ENCODE data around the gene RPS13. TPM values are rescaled to one million over a fixed set of nuclear protein-coding genes. Genes with fewer than 3 reads are reported as not detected.
A peak's percentile ranks its signal among the peaks of the same experiment; 100 is the strongest.
"Not testable (repeated sequence)": the region's sequence is repeated elsewhere in the genome, so short reads cannot be mapped to it uniquely, and the experiment has no call there.

The RPS13 gene
- total RNA-seq (2014; rRNA removed; shearing (Covaris generic)) (597 and 754 TPM in 2 replicates), polyA plus RNA-seq (2016; fragmentation: Nextera tagmentation; extraction: Ambion mirVana) (774 and 831 TPM in 2 replicates)

DNA sequence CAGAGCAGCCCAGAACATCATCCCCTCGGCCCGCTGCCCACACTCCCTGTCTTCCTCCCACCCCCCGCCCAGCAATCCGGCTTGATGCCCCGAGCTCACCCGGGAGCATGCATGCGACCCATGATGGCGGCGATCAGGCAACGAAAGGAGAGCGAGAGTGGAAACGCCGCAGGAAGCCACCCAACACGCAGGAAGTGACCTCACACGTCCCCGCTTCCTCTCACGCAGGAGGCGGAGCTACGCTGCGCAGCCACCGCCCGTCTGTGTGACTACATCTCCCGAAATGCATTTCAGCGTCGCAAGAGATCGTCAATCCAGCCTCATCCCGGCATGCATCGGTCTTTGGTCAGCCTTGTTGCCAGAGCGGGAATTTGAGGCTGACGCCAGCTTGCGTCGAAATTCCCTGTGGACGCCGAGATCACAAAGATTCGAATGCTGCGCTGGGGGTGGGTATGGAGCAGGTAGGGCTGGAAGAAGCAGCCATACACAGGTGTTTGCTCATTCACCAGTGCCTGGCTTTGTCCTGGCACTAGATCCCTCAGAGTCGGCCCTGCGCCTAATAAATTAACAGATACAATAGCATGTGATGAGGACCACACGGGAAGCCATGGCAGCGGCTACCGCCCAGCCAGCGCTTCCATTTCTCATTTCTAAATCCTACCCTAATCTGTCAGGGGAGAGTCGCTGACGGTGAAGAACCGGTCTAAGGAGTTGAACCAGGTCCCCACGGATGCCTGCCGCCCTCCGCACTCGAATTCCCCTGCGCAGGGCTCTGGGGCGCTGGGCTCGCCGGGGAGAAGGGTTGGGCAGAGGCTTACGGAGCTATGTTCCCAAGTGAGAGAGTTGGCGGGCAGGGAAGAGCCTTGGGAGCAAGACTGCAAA lies at the start of gene RPS13:
Gene RPS13, minus strand, starts transcription at position 148 of the 882 bp plus-strand sequence. Its CDS starts 26 bp downstream, at position 122.
- Histone ChIP-seq H3K27me3 (replicated peaks; ENCODE audit: insufficient read depth) (no peaks in the 10 kb centered on the region), H3K9me2 (ENCODE audit: insufficient read depth) (no peaks in the 10 kb centered on the region), H3K4me2 (ENCODE audit: unreplicated experiment) (peak within 1 kb of the TSS; percentile 95), H3K27ac (peak within 1 kb of the TSS; percentile 80), H3K4me3 (peak within 1 kb of the TSS; percentile 93), H3K79me2 (ENCODE audit: insufficient read depth) (peaks cover 34% of the 10 kb centered on the region), H3K36me3 (ENCODE audit: low read depth) (peaks cover 34% of the 10 kb centered on the region), H4K20me1 (ENCODE audit: insufficient read depth) (no peaks in the 10 kb centered on the region), H3K4me1 (ENCODE audit: insufficient read depth) (peaks cover 21% of the 10 kb centered on the region), H3F3A (ENCODE audit: insufficient read depth) (peaks cover 37% of the 10 kb centered on the region), H3K9me3 (ENCODE audit: low read depth) (no peaks in the 10 kb centered on the region), H3K9ac (peak within 1 kb of the TSS; percentile 97), H2AFZ (peak within 1 kb of the TSS; percentile 99)
- 1% methylated on average over 50 to 55 of the region's 55 CpGs for WGBS, 2 experiments (ENCODE audit: low coverage in 1 of 2, low lambda C conversion rate in 2 of 2, missing lambda C conversion rate in 2 of 2)
- in situ Hi-C loops (cut with MboI) = no loop called here
- TF ChIP-seq EZH2 (IDR thresholded peaks at IDR 0.05; ENCODE audit: insufficient read depth, poor library complexity, severe bottlenecking) = no peak
- no peak for TF ChIP-seq EZH2phosphoT487 (IDR thresholded peaks at IDR 0.05; ENCODE audit: insufficient read depth, low read depth)
- peak; percentile 100 for DNase-seq

DNA sequence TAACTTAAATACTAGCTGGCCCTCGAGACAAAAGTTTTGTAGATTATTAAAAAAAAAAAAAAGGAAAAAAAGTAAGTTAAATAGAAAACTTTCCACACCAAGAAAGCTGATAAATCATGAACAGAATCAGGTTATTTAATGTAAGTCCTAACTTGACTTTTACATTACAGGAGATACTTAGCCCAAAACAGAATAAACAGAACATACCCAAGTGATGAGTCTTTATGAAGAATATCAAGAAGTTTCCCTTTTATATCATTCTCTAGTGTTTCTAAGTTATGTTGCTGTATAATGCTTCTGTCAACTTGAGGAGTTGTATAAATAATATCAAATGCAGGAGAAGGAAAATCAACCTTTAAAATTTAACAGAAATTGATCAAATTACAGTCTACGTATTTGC lies 44.5 kb upstream of the RPS13 start:
- H3F3A ChIP-seq (ENCODE audit: insufficient read depth) = no peaks in the 10 kb centered on the region
- 93 to 98% methylated on average over 2 of the region's 2 CpGs for WGBS, 2 experiments (ENCODE audit: low coverage in 1 of 2, low lambda C conversion rate in 2 of 2, missing lambda C conversion rate in 2 of 2)
- peaks cover 31% of the 10 kb centered on the region for H3K36me3 ChIP-seq (ENCODE audit: low read depth)
- H3K9ac ChIP-seq = no peak overlapping the region
- no peaks in the 10 kb centered on the region for H3K27me3 ChIP-seq (replicated peaks; ENCODE audit: insufficient read depth)
- TF ChIP-seq EZH2phosphoT487 (IDR thresholded peaks at IDR 0.05; ENCODE audit: insufficient read depth, low read depth) = no peak
- no peak for TF ChIP-seq EZH2 (IDR thresholded peaks at IDR 0.05; ENCODE audit: insufficient read depth, poor library complexity, severe bottlenecking)
- no peaks in the 10 kb centered on the region for H3K9me3 ChIP-seq (ENCODE audit: low read depth)
- in situ Hi-C loops (cut with MboI) = no loop called here
- no peaks in the 10 kb centered on the region for H3K4me1 ChIP-seq (ENCODE audit: insufficient read depth)
- no peak overlapping the region for H3K27ac ChIP-seq
- no peak overlapping the region for H3K4me3 ChIP-seq
- no peak overlapping the region for H3K4me2 ChIP-seq (ENCODE audit: unreplicated experiment)
- no peaks in the 10 kb centered on the region for H3K9me2 ChIP-seq (ENCODE audit: insufficient read depth)
- no peaks in the 10 kb centered on the region for H4K20me1 ChIP-seq (ENCODE audit: insufficient read depth)
- H2AFZ ChIP-seq = no peak overlapping the region
- no peak for DNase-seq
- no peaks in the 10 kb centered on the region for H3K79me2 ChIP-seq (ENCODE audit: insufficient read depth)

DNA sequence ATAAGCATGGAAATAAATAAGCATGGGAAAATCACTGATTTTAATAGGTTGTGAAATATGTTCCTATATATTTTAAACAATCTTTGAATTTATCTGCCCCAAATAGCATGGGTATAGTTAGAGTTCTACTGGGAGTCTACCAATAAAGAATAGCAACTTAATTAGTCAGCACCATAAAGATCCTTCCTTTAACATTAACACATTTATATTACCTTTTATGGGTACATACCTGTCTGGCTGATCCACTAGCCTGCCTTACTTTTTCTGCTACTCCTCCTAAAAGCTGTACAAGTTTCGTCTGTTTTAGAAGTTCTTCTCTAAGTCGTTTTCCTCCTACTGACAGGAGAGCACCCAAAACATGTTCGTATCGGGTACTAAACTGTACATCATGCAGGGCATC lies 39.8 kb upstream of the RPS13 start:
- H2AFZ ChIP-seq = no peak overlapping the region
- no peaks in the 10 kb centered on the region for H4K20me1 ChIP-seq (ENCODE audit: insufficient read depth)
- no peaks in the 10 kb centered on the region for H3K27me3 ChIP-seq (replicated peaks; ENCODE audit: insufficient read depth)
- no peaks in the 10 kb centered on the region for H3K4me1 ChIP-seq (ENCODE audit: insufficient read depth)
- no peaks in the 10 kb centered on the region for H3K9me2 ChIP-seq (ENCODE audit: insufficient read depth)
- in situ Hi-C loops (cut with MboI) = no loop called here
- H3K27ac ChIP-seq = no peak overlapping the region
- no peak overlapping the region for H3K4me2 ChIP-seq (ENCODE audit: unreplicated experiment)
- no peaks in the 10 kb centered on the region for H3K79me2 ChIP-seq (ENCODE audit: insufficient read depth)
- H3F3A ChIP-seq (ENCODE audit: insufficient read depth) = no peaks in the 10 kb centered on the region
- no peak overlapping the region for H3K4me3 ChIP-seq
- TF ChIP-seq EZH2 (IDR thresholded peaks at IDR 0.05; ENCODE audit: insufficient read depth, poor library complexity, severe bottlenecking) (no peak), EZH2phosphoT487 (IDR thresholded peaks at IDR 0.05; ENCODE audit: insufficient read depth, low read depth) (no peak)
- H3K9me3 ChIP-seq (ENCODE audit: low read depth) = no peaks in the 10 kb centered on the region
- no peak for DNase-seq
- WGBS, 2 experiments (ENCODE audit: low coverage in 1 of 2, low lambda C conversion rate in 2 of 2, missing lambda C conversion rate in 2 of 2) = 98 to 99% methylated on average over 4 of the region's 4 CpGs
- H3K36me3 ChIP-seq (ENCODE audit: low read depth) = peaks cover 41% of the 10 kb centered on the region
- no peak overlapping the region for H3K9ac ChIP-seq

DNA sequence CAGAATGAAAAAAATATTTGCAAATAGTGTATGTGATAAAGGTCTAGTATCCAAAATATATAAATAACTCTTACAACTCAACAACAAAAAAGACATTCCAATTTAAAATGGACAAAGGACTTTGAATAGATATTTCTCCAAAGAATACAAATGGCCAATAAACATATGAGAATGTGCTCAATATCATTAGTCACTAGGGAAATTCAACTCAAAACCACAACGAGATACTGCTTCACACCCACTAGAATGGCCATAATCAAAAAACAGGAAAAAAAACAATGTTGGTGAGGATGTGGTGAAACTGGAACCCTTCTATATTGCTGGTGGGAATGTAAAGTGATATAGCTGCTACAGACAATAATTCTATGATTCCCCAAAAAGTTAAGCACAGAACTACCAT lies 38.6 kb upstream of the RPS13 start:
- Histone ChIP-seq H3F3A (ENCODE audit: insufficient read depth) (no peaks in the 10 kb centered on the region), H3K4me2 (ENCODE audit: unreplicated experiment) (no peak overlapping the region), H3K79me2 (ENCODE audit: insufficient read depth) (no peaks in the 10 kb centered on the region), H4K20me1 (ENCODE audit: insufficient read depth) (no peaks in the 10 kb centered on the region), H2AFZ (no peak overlapping the region), H3K9me3 (ENCODE audit: low read depth) (no peaks in the 10 kb centered on the region), H3K4me1 (ENCODE audit: insufficient read depth) (no peaks in the 10 kb centered on the region), H3K9ac (no peak overlapping the region), H3K27me3 (replicated peaks; ENCODE audit: insufficient read depth) (no peaks in the 10 kb centered on the region), H3K4me3 (no peak overlapping the region), H3K36me3 (ENCODE audit: low read depth) (peaks cover 44% of the 10 kb centered on the region), H3K9me2 (ENCODE audit: insufficient read depth) (no peaks in the 10 kb centered on the region), H3K27ac (no peak overlapping the region)
- WGBS, 2 experiments (ENCODE audit: low coverage in 1 of 2, low lambda C conversion rate in 2 of 2, missing lambda C conversion rate in 2 of 2) = 73 to 76% methylated on average over 1 of the region's 1 CpG
- TF ChIP-seq EZH2phosphoT487 (IDR thresholded peaks at IDR 0.05; ENCODE audit: insufficient read depth, low read depth) (no peak), EZH2 (IDR thresholded peaks at IDR 0.05; ENCODE audit: insufficient read depth, poor library complexity, severe bottlenecking) (no peak)
- no peak for DNase-seq
- in situ Hi-C loops (cut with MboI) = no loop called here

DNA sequence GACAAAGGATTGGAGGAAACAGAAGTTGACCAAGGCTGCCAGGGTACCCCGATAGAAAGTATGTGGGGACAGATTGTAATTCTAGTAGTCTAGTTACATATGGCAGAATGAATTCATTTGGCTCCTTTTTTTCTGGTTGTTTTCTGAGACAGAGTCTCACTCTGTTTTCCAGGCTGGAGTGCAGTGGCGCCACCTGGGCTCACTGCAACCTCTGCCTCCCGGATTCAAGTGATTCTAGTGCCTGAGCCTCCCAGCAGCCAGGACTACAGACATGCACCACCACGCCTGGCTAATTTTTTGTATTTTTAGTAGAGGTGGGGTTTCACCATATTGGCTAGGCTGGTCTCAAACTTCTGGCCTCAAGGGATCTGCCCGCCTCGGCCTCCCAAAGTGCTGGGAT lies 30.3 kb upstream of the RPS13 start:
- H3K9ac ChIP-seq; H2AFZ ChIP-seq; H3K9me3 ChIP-seq (ENCODE audit: low read depth); H4K20me1 ChIP-seq (ENCODE audit: insufficient read depth); H3K4me2 ChIP-seq (ENCODE audit: unreplicated experiment); H3K9me2 ChIP-seq (ENCODE audit: insufficient read depth); H3K27ac ChIP-seq; H3K79me2 ChIP-seq (ENCODE audit: insufficient read depth); in situ Hi-C loops (cut with MboI); DNase-seq; H3F3A ChIP-seq (ENCODE audit: insufficient read depth); H3K4me1 ChIP-seq (ENCODE audit: insufficient read depth); H3K4me3 ChIP-seq; H3K27me3 ChIP-seq (replicated peaks; ENCODE audit: insufficient read depth): not testable (repeated sequence)
- H3K36me3 ChIP-seq (ENCODE audit: low read depth) = peaks cover 15% of the 10 kb centered on the region
- 73 to 76% methylated on average over 6 of the region's 6 CpGs for WGBS, 2 experiments (ENCODE audit: low coverage in 1 of 2, low lambda C conversion rate in 2 of 2, missing lambda C conversion rate in 2 of 2)

DNA sequence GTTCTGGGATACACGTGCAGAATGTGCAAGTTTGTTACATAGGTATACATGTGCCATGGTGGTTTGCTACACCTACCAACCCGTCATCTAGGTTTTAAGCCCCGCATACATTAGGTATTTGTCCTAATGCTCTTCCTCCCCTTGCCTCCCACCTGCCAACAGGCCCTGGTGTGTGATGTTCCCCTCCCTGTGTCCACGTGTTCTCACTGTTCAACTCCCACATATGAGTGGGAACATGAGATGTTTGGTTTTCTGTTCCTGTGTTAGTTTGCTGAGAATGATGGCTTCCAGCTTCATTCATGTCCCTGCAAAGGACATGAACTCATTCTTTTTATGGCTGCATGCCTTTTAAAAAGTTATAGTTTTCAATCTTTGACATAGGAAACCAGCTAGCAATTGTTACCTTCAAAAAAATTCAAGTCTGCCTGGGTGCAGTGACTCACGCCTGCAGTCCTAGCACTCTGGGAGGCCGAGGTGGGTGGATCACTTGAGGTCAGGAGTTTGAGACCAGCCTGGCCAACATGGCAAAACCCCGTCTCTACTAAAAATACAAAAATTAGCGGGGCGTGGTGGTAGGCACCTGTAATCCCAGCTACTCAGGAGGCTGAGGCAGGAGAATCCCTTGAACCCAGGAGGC lies 28.1 kb upstream of the RPS13 start:
- H3F3A ChIP-seq (ENCODE audit: insufficient read depth); H3K4me2 ChIP-seq (ENCODE audit: unreplicated experiment); H4K20me1 ChIP-seq (ENCODE audit: insufficient read depth); in situ Hi-C loops (cut with MboI); H3K27me3 ChIP-seq (replicated peaks; ENCODE audit: insufficient read depth); H3K36me3 ChIP-seq (ENCODE audit: low read depth); H3K79me2 ChIP-seq (ENCODE audit: insufficient read depth); H3K4me1 ChIP-seq (ENCODE audit: insufficient read depth); H3K27ac ChIP-seq; H3K9ac ChIP-seq; H2AFZ ChIP-seq; H3K9me3 ChIP-seq (ENCODE audit: low read depth); DNase-seq; H3K4me3 ChIP-seq; H3K9me2 ChIP-seq (ENCODE audit: insufficient read depth): not testable (repeated sequence)
- 89 to 92% methylated on average over 9 of the region's 9 CpGs for WGBS, 2 experiments (ENCODE audit: low coverage in 1 of 2, low lambda C conversion rate in 2 of 2, missing lambda C conversion rate in 2 of 2)
